ENCODE results near the gene CALN1.

DNA sequence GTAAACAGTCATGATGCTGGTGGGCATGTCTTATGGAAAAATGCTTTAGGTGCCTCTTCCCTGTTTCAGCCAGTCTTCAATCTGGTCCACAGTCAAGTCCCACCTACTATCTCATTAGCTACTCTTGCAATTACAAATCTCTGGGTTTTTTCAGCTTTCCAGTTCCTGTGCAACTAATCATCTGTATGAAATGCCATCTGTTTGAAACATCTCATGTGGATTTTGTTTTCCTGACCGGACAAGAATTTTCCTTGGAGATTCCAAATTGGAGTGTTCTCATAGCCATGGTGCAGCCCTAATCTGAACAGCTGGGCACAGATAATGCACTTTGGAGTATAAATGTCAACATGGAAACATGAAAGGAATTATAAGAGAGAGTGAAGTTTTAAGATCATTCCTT is 41.3 kb upstream of the CALN1 start:
- no peak for TF ChIP-seq POLR2A (IDR thresholded peaks at IDR 0.05)
- no peak for TF ChIP-seq EP300 (IDR thresholded peaks at IDR 0.05)
